Effector CD8-positive, alpha-beta T cell (primary cell): Measurements from ENCODE around the gene ZBTB42.

Source experiments
- DNase-seq: peaks from one replicate; lab custom pipeline; 2025; lab: John Stamatoyannopoulos, UW

ZBTB42 gene

DNA sequence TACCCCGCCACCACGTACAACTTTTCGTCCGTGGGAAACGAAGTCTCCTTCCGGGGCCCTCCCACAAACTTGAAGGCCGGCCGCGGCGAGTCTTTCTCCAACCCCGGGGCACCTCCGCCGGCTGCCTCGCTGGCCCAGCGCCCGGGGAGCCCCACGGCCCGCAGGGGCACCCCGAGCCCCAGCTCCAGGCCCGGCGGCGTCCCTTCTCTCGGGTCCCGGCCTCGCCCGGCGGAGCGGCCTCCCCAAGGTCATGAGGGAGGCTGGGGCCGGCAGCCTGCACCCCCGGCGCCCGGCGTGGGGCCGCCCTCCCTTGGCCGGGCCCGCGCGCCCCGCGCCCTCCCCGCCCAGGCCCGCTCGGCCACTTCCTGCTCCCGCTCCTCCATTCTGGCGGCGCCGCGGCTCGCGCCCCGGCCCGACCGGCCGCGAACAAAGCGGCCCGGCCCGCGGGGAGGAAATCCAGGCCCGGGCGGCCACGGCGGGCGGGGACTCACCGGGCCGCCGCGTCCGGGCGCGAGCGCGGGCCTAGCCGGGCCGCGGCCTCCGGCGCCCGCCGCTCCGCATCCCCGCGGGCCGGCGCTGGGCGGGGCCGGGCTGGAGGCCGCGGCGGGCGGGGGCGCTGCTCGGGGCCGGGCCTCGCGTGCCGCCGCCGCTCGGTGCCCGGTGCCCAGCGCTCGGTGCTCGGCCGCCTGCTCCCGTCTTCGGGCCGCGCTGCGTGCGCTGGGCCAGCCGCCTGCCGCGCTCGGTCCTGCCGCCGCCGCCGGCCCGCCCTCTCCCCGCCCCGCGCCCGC is 5.7 kb upstream of the ZBTB42 start, which contains the start of gene AKT1:
Gene AKT1, minus strand, starts transcription at position 756 of the 788 bp plus-strand sequence. CDS start 3,105 bp downstream, outside the sequence.
- DNase-seq, result no peak

DNA sequence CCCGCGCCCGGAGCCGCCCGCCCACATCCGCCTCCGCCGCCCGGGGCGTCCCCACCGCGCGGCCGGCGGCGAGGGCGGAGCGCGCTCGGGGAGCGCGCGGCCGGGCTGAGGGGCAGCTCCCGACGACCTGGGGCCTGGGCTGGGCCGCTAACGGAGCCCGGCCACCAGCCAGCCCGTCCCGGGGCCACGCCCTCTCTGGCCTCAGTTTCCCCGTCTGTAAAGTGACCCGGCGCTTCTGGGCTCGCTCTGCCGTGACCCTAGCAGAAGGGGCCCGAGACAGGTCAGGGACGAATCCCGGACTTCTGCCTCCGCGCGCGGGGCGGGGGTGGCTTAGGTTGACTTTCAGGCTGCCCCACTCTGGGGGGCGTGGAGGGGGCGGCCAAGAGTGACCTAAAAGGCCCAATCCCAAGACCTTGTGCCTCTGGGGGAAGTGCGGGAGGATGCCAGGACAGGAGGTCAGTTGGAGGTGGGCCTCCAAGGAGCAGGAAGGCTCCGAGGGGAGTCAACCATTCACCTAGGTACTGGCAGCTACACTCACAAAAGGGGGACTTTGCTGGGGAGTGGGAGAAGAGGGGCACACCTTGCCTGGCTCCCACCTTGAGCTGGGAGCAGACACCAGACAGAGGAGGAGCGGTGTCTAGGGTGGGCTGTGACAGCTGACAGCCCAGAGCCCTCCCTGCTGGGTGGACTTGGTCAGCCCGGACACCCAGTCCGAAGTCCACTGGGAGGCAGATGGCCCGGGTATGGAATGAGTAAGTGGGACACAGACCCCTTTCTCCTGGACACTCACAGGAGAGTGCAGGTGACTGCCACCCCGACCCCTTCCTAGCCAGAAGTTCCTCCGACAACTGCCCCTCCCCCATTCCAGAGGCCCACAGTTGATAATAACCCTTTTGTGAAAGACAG is 4.9 kb upstream of the ZBTB42 start:
- peak; percentile 42 for DNase-seq

DNA sequence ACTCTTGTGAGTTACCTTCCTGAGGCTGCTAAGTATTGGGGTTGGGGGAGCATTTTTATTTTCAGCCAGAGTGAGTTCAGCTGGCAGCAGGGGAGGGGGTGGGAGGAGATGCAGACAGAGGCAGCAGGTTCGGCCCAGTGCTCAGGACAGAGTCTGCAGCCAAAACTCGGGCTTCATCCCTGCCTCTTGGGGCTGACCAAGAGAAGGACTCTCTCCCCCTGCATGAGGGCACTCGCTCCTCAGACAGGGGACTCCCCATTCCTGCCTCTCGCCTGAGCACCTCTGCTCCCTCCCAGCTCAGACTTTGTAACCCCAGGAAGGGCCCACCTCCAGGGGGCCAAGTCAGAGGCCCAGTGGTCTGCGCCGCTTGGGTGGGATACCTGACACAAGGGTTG is 4.2 kb upstream of the ZBTB42 start:
- no peak for DNase-seq

DNA sequence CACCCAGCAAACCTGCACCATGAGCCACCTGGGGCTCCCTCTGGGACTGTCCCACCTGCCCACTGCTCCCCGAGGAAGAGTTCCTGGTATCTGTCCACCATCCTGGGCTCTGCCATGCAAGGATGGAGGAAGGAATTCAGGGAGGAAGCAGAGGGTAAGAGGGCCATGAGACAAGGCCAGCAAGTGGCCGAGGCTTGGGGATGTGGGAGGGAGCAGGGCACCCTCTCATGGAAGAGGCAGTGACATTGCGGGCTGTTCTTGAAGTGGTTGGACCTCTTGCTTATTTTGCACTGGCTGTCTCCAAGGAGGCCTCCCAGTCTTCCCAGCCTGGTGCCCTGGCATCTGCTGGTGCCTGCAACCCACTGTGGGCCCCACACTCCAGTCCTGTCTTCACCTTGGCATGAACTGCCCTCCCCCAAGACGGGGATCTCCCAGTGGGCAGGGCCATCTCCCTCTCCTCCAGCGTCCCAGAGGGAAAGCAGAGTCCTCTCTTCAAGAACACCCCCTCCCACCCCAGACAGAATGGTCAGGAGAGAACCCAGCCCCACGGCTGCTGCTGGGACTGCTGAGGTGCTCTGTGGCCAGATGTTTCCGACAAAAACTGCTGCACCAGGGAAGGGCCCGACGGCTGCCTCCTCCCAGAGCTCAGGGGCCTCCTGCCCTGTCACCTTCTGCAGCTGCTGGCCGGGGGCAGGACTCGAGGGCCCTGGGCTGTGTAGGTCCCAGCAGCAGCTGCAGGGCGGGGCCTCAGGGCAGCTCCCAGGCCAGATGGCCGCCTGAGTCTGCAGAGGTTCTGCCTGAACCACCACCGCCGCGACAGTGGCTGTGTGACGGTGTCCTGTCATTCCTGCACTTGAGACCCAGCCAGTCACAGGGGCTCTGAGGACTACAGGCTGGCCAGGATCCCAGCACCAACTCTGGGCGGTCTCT is 3.5 kb upstream of the ZBTB42 start:
- DNase-seq, result no peak

DNA sequence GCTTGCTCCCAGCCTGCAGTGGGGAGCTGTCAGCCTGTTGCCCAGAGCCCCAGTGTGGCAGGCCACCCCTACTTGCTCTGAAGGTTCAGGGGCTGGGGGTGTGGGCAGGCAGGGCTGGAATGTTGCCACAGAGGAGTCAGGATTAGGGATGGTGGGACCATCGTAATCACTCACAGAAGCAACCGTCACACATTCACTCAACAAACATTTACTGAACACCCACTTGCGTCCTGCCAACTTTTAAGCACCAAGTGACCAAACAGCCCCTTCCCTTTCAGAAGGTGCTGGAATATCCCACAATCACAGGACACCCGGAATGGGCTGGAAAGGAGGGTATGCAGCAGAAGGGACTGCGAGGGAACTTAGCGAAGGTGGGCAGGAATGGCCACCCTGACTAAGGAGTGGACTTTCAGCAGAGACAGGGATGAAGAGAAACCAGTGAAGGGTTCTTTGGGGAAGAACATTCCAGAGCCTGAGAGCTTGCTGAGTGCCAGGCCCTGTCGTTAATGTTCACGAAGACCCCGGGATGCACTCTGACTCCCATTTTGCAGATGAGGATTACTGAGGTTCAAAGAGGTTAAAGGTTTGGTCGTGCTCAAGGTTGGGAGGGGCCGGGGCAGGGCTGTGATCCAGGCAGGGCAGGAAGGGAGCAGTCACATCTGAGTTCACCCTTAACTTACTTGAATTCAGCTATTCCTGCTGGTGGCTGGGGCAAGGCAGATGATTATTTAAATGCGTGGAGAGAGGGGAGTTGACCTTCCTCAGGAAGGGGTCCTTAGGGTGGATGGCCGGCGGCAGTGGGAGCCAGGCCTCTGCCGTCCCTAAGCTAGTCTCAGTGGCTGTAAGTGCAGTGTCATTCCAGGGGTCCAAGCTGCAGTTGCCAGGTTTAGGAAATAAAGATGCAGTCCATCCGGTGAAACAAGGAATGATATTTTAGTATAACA is 2.3 kb upstream of the ZBTB42 start:
- no peak for DNase-seq

DNA sequence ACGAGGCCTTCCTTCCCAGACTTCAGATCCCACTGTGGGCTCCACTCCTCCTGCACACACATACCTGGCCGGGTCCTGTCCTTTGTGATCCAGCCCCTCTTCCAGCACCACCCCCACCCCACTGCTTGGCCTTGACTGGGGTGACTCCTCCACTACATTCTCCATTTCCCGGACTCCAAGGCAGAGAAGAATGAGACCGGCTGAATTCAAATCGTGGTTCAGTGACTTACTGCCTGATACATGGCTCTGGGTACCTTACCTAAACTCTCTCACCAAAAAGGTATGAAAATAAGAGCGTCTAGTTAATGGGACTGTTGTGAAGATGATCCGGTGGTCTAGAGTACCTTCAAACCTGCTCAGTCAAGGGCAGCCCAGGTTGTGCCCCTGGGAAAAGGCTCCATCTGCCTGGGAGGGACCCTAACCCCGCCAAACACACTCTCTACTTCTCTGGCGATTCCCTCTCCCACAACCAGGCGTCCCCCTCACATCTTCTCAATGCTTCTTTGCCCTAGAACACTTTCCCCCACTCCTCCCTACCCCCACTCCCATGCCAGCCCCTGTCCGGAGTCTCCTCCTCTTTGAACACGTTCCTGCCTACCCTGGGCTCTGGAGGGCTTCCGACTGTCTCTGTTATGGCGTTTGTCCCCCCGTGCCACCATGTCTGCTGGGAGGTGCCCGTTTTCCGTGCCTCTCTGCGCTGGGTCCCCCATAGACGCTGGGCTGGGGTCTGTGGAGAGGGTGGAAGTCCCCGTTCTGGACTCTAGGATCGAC is 1.5 kb upstream of the ZBTB42 start:
- peak; percentile 11 for DNase-seq

DNA sequence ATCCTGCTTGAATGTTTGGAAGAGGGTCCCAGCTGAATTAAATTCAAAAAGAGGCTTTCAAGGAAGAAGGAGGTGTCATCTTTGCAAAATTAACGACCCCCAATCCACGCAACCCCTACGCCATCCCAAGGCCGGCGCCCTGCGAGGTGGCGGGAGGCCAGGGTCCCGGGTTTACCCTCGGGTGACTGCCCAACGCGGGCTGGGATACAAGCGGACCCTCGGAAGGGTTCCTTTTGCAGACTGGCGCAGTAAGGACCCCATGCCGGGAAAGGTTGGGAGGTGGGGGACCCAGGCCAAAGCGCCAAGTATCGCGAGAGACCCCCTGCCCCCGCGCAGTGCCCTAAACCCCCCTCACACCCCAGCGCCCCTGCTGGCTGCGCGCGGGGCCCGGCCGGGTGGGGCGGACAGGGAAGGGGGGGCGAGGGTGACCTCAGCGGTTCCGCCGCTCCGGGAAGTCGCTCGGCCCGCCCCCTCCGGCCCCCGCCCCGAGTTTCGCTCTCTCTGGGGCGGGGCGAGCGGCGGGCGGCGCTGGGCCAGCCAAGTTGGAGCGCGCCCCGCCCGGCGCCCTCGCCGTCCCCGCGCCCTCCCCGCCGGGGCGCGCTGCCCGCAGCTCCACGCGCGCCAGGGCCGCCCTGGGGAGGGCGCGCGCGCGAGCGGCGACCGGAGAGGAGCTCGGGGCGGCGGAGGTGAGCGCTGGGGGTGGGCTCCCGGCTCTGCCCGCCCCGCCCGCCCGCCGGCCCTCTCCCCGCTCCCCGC is 708 bp upstream of the ZBTB42 start:
- DNase-seq, result peak; percentile 63

DNA sequence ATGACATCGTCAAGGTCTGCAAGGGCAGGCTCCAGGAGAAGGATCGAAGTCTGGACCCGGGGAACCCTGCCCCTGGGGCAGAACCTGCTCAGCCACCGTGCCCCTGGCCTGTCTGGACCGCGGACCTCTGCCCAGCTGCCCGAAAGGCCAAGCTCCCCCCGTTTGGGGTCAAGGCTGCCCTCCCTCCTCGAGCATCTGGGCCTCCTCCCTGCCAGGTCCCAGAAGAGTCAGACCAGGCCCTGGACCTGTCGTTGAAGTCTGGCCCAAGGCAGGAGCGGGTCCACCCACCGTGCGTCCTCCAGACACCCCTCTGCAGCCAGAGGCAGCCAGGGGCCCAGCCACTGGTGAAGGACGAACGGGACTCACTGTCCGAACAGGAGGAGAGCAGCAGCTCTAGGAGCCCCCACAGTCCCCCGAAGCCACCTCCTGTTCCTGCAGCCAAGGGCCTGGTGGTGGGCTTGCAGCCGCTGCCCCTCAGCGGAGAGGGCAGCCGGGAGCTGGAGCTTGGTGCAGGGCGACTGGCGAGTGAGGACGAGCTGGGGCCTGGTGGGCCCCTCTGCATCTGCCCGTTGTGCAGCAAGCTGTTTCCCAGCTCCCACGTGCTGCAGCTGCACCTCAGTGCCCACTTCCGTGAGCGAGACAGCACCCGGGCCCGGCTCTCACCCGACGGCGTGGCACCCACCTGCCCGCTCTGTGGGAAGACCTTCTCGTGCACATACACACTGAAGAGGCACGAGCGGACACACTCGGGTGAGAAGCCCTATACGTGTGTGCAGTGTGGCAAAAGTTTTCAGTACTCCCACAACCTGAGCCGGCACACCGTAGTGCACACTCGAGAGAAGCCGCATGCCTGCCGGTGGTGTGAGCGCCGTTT is 856 bp downstream of the ZBTB42 start:
- no peak for DNase-seq

DNA sequence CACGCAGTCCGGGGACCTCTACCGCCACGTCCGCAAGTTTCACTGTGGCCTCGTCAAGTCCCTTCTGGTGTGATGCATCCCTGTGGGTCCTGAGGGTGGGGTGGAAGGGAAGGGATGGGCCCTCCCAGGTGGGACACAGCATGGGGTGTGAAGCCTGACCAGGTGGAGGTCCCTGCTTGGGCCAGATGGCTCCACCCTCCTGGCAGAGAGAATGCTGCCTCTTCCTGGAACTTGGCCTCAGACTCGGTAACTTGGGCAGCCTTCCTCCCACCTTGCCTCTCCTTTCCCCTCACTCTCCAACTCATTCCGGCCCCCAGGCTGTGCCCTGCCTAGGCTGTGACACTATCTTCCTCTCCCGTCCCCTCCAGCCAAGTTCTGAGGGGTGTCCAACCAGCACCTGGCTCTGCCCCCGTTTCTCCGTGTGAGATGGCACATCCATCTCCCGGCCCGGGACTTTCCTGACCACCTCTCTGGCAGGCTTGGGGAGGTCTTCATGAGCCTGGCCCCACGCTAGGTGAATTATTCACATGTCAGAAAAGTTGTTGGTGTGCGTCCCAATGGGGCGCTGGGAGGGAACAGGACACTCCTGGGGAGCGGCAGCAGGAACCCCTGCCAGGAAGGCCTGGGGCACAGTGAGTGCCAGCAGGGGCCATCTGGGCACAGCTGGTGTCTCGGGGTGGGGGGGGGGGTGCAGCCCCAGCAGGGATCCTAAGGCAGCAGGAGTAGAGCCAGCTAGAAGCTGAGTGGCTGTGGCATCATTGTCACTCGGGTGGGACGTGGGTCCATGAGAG is 1.7 kb downstream of the ZBTB42 start:
- no peak for DNase-seq

DNA sequence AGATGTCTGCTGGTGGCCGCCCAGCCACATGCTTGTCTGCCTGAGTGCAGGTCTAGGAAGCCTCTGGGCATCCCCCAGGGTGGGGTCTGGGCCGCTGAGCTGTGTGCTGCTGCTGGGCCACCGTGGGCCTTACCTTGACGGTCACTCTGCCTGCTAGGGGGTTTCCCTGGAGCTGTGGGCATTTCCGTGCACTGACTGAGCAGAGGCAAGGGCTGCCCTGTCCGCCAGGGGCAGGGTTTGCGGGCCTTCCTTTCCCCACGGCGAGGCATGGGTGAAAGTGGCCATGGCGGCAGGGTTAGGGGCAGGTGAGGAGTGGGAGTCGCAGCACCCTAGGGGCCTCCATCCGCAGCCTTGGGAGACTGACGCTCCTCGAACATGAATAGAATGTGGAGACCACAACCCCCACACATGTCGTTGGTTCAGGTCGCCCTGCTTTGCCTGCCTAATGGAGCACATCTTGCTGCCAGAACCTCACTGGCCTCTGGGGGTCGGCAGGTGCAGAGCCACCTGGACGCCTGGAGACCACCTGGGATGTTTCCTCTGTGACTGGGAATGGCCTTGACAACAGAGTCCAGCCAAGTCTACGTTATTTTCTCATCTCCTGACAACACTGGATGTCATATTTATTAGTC is 2.5 kb downstream of the ZBTB42 start:
- no peak for DNase-seq

DNA sequence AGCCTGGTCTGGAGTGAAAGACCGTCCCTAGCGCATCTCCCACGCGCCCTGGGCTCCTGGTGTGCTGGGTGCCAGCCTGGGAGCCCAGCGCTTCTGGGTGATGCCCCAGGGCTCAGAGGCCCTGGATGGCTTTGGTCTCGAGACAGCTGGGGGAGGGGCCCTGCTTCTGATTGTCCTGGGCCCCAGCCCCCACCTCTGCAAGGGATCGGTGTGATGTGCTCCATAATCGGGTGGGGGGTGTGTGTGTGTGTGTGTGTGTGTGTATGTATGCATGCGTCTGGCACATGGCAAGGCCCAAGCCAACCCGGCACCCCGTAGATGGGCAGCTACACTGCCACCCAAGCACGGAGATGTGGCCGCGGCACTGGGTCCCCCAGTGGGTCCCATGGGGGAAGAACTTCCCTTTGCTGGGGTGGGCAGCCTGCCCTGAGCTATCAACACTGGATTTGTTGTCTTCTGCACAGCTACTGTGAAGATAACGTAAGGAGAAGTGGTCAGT is 3.1 kb downstream of the ZBTB42 start:
- no peak for DNase-seq

DNA sequence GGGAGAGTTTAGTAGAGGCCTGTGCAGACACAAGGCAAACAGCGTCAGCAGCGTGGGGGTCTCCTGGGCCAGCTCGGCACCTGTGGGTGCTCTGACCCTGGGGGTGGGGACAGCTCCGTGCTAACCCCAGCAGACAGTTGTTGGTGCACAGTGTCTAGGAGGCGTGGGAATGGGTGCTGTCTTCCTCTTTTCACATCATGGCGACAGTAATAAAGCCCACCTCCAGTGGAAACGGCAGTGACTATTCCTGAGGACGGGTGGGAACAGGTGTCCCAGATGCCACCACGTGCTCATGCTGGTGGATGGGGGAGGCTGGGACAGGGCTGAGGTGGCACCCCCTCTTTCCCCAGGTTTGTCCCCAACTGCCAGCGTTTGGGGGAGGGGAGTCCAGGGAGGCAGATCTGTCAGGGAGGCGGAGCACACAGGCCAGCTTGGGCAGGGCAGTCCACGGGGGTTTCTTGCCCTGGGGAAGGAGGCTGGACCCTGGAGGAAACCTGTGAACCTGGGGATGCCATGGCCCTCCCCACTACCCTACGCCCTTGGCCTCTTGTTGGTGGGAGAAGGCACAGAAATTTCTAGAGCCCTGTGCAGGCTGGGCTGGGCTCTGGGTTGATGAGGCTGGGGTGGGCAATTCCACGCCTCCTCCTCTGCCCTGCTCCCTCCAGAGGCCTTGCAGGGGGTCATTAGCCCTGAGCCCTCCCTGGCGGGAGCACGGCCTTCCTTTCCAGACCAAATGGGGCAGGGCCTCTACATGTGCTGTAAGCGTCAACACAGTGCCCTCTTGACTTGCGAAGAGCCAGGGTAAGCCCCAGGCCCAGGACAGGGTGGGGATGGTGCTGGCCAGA is 3.8 kb downstream of the ZBTB42 start:
- no peak for DNase-seq

DNA sequence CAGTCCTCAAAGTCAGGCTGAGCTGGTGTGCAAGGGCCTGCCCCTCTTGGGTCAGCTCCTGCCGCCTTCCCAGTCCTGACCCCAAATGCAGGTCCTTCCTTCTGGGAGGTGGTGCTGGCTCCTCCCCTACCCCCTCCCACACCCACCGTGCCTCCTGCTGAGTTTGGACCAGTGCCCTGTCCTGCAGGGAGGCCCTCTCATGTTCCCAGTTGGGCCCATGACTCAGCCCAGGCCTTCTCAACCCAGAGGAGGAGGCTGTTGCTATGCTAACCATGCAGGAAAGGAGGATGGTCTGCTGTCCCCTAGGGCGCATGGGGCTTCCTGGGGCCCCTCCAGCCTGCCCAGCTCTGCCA is 4.4 kb downstream of the ZBTB42 start:
- no peak for DNase-seq

DNA sequence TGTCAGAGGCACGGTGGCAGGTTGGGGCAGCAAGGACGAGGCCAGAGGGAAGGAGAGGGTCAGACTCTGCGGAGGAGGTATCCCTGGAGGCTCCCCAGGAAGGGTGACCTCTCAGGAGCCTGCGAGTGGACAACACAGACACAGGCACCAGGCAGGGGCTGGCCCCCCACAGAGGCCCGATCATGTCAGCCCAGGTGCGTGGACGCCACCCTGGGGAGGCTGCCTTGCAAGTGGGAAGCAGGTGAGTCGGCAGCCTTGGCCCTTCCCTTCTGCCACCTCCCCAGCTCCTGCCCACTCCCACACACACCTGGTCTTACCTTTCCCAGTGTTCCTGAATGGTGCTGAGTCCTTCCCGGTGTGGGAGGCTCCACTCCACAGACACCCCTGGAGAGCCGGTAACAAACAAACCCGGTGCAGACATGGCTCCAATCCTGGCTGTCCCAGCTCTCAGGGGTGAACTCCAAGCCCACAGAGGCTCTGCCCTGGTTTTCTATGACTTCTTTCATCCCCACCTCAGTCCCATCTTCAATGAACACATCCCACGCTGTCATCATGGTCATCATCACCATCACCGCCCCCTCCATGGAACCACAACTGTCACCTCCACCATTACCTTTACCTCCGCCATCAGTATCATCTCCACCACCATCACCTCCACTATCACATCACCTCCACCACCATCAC is 5.2 kb downstream of the ZBTB42 start:
- DNase-seq, result no peak
